Measurements from ENCODE around the gene UBE2Q1. TPM values are rescaled to one million over a fixed set of nuclear protein-coding genes. Genes with fewer than 3 reads are reported as not detected.

UBE2Q1 gene
- 29.6 and 32.8 TPM in 2 replicates for total RNA-seq

GRCh38 chr1:154557939-154558719, at the start of gene UBE2Q1:
TSS of gene UBE2Q1 (minus strand) at chr1:154558662. CDS start at chr1:154558553, 109 bp downstream.

GRCh38 chr1:154607609-154608396, 49.3 kb upstream of the UBE2Q1 start, which contains the start of gene ADAR:
TSS of gene ADAR (minus strand) at chr1:154608186. CDS start at chr1:154608006, 180 bp downstream.

GRCh38 chr1:154567386-154568156, 9.1 kb upstream of the UBE2Q1 start, which contains the start of gene CHRNB2:
TSS of gene CHRNB2 (plus strand) at chr1:154567778. CDS start at chr1:154568045, 267 bp downstream.

GRCh38 chr1:154502066-154502743, 56.3 kb downstream of the UBE2Q1 start, which contains the start of the genes SHE and TDRD10:
TSS of gene SHE (minus strand) at chr1:154502412. CDS start at chr1:154502026, 386 bp downstream.
TSS of gene TDRD10 (plus strand) at chr1:154502219. CDS start at chr1:154506904, 4,685 bp downstream.

Other genes with a start within 250 kb of the UBE2Q1 start
- under 0.01 TPM in 1 of 2 replicates, not detected in the other for gene AQP10, start 237.6 kb downstream of the UBE2Q1 start, total RNA-seq
- gene ATP8B2, start 233.1 kb downstream of the UBE2Q1 start, total RNA-seq, result 67.9 and 95.4 TPM in 2 replicates
- 0.65 and 4.1 TPM in 2 replicates for gene IL6R, start 153.3 kb downstream of the UBE2Q1 start, total RNA-seq
- 1.5 and 3.2 TPM in 2 replicates for gene TDRD10, start 56.4 kb downstream of the UBE2Q1 start, total RNA-seq
- gene SHE, start 56.2 kb downstream of the UBE2Q1 start, total RNA-seq, result 30.9 and 47.4 TPM in 2 replicates
- gene CHRNB2, start 9.1 kb upstream of the UBE2Q1 start, total RNA-seq, result not detected in 2 replicates
- 55.9 and 118 TPM in 2 replicates for gene ADAR, start 49.5 kb upstream of the UBE2Q1 start, total RNA-seq

All from epithelial cell of umbilical artery (primary cell).